ENCODE measurements around the gene TBR1.

DNA sequence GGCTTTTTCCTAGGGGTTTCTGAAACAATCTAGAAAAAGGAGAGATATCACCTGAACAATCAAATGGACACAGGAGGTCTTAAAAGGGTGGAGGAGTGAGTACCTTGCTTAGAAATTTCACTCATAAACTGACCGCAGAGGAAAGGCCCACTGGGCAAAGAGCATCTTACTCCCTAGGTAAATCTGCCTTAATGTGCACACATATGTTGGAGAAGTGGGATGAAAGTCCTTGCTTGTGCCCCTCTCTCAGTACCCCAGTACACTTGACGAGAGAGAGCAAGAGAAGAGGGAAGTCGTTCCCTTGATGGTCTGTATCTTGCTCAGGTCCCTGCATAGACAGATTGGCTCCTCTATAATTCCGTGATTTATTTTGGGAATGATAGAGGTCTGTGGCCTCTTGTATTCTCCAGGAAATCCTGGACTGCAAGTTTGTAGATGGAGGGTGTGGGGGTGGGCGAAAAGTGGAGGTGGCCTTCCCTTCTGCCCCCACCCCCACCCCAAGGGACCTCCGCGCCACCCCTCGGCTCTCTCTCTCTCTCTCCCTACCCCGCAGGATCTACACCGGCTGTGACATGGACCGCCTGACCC, 6.8 kb downstream of the TBR1 start:
- TF ChIP-seq EZH2 (IDR thresholded peaks at IDR 0.05; ENCODE audit: borderline replicate concordance, low read length) = no peak
- TF ChIP-seq, protein P1, sequence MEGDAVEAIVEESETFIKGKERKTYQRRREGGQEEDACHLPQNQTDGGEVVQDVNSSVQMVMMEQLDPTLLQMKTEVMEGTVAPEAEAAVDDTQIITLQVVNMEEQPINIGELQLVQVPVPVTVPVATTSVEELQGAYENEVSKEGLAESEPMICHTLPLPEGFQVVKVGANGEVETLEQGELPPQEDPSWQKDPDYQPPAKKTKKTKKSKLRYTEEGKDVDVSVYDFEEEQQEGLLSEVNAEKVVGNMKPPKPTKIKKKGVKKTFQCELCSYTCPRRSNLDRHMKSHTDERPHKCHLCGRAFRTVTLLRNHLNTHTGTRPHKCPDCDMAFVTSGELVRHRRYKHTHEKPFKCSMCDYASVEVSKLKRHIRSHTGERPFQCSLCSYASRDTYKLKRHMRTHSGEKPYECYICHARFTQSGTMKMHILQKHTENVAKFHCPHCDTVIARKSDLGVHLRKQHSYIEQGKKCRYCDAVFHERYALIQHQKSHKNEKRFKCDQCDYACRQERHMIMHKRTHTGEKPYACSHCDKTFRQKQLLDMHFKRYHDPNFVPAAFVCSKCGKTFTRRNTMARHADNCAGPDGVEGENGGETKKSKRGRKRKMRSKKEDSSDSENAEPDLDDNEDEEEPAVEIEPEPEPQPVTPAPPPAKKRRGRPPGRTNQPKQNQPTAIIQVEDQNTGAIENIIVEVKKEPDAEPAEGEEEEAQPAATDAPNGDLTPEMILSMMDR (IDR thresholded peaks at IDR 0.05; ENCODE audit: low read length) = no peak
